Measurements from ENCODE around the gene CELSR2.
"Not testable (repeated sequence)": the region's sequence is repeated elsewhere in the genome, so short reads cannot be mapped to it uniquely, and the experiment has no call there.

CELSR2 gene

DNA sequence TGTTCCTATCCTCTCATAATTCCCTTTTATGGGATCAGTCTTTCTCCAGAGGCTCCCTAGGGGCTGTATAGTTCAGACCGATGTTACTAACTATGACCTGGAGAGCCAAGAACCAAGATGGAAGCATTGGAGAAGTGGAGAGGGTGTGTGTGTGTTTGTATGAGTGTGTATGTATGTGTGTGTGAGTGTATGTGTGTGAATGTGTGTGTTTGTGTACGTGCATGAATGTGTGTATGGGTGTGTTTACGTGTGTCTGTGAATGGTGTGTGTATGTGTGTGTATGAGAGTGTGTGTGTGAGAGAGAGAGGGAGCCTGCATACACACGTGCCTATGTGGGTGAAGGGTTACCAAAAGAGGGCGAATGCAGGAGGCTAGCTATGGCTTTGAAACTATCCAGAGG is 52.5 kb downstream of the CELSR2 start:
- no peak for DNase-seq (ENCODE audit: low spot score)

DNA sequence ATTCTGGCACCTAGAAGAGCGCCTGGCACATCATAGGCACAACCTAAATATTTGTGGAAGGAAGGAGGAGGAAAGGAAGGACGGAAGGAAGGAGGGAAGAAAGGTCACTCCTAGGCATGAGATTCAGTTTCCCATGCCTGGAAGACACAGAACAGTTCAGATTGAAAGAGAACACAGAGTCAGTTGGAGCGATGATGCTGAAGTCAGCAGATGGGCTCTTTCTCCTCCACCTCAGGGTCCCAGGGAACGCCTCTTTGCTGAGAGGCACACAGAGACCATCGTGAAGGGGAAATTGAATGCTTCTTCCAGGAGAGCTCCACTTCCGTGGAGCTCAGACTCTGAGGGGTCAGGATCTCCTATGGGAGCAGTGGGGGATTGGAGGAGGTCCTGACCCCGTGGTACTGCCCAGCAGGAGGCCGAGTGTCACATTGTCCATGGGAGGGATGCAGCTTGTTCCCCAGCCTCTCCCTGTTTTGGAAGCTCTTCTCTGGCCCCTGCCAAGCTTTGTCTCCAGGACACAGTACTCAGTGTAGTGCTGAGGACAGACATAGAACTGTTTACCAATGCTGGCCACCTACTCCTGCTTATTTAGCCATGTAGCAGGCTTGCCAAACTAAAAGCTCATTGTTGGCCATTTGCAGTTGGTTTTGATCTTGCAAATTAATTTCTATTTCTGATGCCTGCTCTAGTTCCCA is 55.0 kb downstream of the CELSR2 start:
- no peak for DNase-seq (ENCODE audit: low spot score)

DNA sequence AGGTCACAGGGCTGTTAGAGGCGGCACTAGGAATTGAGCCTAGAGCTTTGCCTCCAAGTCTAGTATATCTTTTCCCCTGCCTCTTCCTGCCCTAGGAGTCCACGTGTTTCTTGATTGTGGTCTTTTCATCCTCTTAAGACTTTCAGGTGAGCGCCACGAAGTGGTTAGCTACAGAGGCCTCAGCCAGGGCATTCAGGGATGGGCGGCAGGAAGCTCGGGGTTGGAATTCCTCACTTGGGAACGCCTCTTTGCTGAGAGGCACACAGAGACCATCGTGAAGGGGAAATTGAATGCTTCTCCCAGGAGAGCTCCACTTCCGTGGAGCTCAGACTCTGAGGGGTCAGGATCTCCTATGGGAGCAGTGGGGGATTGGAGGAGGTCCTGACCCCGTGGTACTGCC is 56.7 kb downstream of the CELSR2 start:
- not testable (repeated sequence) for DNase-seq (ENCODE audit: low spot score)

DNA sequence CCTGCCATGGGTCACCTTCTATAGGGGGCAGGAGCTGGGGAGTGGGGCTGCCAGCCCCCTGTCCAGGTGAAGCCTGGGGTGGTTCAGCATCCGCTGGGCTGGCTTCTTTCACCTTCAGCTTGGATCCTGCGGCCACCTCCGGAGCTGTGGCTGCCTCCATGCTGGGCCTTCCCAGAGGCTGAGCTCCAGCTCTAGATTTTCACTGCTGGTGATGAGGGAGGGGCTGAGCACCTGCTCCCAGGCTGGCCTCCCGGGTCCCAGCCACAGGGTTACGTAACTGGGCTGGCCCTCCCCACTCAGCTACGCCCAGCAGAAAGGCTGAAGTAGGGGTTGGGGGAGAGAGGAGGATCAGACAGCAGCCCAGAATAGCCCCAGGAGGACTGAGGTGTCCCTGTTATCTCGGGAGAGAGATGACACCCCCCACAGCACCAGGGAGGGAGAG is 57.5 kb downstream of the CELSR2 start, which contains the start of gene MYBPHL:
MYBPHL (minus strand) TSS at position 180 of the 442 bp plus-strand sequence; CDS start at position 160, 20 bp downstream.
- DNase-seq (ENCODE audit: low spot score): no peak

DNA sequence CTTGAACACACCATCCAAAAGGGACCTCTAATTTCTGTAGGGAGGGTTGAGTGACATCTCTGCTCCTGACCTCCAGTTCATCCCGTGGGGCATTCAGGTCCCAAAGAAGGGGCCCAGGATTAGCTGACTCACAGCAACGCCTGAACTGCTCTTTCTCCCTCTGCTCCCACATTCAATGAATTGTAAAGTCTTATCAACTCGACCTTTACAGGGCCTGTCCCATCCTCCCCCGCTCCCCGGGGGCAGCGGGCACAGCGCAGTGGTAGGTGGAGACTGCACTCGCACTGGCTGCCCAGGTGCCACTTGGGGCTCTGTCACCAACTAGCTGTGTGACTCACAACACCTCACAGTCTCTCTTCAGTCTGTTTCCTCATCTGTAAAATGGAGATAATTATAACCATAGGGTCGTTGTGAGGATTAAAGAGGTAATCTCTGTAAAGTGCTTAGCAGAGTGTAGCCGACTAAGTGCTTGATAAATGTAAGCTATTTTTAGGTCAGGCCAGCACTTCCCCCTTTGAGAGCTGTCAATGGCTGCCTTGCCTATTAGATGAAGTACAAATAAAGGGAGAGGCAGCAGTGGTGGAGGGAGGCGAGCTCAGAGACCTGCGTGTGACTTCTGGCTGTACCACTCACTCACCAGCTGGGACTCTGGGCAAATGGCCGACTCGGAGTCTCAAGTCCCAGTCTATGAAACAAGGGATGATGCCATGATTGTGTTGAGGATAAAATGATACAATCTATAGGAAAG is 58.1 kb downstream of the CELSR2 start:
- DNase-seq (ENCODE audit: low spot score): no peak

DNA sequence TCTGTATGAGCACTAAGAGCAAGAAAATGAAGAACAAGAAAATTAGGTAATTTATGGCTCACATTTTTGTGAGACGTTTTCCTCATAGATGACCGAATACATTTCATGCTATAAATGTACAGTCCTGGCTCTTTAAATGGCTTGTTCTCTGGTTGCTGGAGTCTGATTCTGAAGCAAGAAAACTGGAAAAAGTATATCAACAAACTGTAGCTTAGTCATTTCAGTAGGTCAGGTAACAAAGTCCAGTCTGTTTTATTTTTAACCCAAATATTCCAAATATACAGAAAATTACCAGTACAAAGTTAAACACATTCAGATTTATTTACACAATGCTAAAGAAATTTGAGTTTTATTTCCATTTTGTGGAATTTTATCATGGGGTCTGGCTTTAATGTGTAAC is 60.0 kb downstream of the CELSR2 start:
- DNase-seq (ENCODE audit: low spot score): no peak

DNA sequence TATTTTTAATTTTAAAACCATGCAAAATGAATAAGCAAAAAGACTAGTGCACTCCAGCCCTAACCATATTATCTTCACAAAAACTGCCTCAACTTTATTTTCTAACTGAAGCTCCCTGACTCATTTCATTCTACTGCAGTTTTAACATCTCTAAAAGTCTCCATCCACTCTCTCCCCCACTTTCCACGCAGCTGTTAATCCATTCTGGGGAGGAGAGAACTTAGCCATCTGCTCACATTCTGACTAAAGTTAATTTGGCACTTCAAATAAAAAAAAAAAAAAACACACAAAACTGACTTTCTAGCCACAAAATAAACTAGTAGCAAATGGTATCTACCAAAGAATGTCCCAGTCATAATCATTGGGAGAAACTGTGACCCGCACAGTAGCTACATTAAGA is 62.9 kb downstream of the CELSR2 start:
- DNase-seq (ENCODE audit: low spot score): no peak

DNA sequence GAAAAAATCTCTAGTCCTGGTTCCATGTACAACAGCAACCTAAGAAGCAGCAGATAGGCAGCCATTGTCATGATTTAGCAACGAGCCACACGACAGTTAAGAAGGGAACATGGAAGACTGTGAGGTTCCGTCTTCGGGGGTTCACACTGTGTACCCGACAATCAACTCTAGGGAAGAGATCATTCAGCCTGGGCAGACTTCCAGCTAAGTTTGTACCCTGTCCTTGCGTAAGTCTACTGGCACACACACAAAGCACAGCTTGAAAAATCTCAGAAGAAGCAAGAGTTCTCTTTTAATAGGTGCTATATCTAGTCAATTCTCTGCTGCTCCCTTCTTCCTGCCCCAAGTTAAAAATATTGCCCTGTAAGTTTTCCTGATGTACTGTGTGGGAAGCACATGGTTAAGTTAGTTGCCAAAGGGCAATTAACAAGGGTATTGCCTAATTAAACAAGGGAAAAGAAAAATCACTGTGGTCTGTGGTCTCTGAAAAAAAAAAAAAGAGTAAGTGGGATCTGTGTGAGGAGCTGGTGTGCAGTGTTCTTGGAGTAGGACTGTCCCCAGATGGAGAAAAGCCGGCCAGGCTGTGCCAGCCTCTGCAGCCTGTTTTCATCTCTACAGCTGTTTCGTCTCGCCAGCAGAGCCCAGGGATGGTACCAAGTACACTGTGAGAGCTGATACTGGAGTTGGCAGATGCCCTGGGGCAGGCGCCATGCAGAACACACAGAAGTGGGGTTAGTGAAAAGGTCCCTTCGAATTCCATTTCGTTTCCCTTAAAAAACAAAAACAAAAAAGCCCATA is 63.8 kb downstream of the CELSR2 start:
- no peak for DNase-seq (ENCODE audit: low spot score)

DNA sequence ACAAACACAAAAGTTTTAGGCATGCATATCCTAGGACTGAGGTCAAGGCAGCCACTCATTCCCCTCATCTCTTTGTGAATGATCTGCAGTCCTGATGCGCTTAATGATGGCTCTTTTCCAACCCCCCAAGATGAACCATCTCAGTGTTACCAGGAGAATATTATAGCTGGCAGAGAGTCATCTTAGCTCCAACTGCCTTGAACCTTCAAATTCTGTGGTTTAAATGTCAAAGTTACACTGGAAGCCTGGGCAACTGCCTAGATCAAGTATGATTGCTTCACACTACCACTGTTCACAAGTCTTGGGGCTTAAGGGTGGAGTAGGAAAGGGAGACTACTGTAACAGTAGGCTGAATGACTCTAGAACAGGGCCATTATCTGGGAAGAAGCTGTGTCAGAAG is 65.5 kb downstream of the CELSR2 start:
- no peak for DNase-seq (ENCODE audit: low spot score)

DNA sequence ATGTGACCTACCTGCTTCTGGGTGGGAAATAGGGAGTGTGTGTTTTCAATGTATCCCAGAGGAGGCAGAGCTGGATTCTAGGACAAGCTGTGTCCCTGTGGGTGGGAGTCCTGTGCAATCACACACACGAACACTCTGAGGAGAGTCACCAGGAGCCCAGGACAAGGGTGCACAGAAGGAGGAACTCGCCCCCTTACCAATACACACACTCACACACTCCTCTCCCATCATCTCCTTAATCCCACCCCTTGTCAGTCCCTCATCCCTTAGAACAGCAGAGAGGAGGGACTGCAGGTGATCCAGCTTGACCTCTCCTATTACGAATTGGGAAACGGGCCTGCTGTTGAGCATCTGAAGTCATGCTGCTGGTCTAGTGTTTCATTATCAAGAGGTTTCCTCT is 65.9 kb downstream of the CELSR2 start:
- no peak for DNase-seq (ENCODE audit: low spot score)

DNA sequence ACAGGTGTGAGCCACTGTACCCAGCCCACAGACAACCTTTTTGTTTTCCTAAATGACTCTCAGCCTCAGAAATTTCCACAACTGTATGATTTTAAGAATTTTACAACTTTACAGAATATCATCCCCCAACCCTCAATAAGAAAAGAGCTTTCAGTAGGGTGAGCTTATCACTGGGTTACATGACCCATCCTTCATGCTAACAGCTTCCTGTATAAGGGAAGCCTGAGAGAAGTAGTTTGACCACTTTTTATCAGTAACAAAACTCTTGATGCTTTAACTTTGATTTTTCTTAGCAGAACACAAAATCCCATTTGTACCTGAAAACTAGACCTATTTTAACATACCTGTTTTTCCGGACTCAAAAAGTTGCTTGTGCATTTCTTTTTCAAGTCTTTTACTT is 67.2 kb downstream of the CELSR2 start:
- no peak for DNase-seq (ENCODE audit: low spot score)

DNA sequence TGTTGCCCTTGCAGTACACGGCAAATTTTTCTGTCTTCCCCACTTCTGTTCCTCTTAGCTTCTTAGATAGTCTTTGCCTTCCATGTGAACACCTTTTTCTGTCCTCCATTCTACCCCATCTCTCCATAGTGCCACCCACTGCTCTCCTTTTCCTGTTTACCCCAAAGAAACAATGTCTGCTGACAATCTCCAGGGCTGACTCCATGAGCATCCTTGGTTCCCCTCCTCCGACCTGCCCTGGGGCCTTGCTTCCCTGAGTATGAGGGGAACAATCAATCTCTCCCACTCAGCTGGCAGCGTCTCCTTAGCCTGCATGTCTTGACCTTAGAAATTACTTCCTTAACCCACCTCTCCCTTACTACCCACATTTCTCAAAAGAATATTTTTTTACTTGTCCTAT is 69.8 kb downstream of the CELSR2 start:
- no peak for DNase-seq (ENCODE audit: low spot score)

DNA sequence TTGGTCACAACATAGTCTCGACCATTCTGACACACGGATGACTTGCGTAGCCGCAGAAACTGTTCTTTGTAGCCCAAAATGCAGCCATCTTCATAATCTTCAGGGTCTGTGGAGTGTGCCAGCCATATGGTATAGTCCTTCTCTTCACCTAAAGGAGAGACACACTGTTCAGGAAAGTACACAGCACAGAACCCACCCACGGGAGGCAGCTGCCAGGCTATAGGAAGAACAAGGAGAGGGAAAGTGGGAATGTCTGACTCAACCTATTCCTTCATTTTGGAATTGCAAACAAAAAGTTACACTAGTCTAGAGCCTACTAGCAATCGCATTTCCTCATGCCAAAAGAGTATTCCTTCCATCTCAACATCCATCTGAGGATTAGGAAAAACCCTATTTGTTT is 73.6 kb downstream of the CELSR2 start:
- no peak for DNase-seq (ENCODE audit: low spot score)

Measured in kidney capillary endothelial cell (primary cell).